ENCODE data around the gene FAM3B.

The FAM3B gene

DNA sequence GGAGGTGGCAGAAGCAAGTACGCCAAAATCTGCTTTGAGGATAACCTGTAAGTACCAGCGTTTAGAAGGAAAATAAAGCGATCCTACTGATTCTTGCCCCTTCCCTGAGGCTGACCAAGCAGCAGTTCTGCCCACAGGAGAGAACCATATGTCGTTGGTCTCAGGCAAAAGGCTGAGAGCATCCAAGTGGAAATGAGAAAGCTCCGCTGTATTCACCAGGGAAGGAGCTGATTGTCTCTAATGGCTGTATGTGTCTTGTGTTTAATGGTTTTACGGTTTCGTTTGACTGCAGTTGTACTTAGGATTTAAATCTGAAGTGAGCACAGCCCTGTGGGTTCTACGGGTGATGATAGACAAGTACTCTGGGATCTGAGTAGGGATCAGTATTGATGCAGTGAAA, 21.9 kb downstream of the FAM3B start:
- TF ChIP-seq, protein P1, sequence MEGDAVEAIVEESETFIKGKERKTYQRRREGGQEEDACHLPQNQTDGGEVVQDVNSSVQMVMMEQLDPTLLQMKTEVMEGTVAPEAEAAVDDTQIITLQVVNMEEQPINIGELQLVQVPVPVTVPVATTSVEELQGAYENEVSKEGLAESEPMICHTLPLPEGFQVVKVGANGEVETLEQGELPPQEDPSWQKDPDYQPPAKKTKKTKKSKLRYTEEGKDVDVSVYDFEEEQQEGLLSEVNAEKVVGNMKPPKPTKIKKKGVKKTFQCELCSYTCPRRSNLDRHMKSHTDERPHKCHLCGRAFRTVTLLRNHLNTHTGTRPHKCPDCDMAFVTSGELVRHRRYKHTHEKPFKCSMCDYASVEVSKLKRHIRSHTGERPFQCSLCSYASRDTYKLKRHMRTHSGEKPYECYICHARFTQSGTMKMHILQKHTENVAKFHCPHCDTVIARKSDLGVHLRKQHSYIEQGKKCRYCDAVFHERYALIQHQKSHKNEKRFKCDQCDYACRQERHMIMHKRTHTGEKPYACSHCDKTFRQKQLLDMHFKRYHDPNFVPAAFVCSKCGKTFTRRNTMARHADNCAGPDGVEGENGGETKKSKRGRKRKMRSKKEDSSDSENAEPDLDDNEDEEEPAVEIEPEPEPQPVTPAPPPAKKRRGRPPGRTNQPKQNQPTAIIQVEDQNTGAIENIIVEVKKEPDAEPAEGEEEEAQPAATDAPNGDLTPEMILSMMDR (IDR thresholded peaks at IDR 0.05; ENCODE audit: borderline replicate concordance, control extremely low read depth, extremely low read depth, insufficient read depth, missing control alignments): no peak
- DNase-seq (ENCODE audit: low spot score): no peak
- in situ Hi-C loops (cut with MboI; ENCODE audit: low sequenced_read_pairs, unreplicated experiment): no loop called here

DNA sequence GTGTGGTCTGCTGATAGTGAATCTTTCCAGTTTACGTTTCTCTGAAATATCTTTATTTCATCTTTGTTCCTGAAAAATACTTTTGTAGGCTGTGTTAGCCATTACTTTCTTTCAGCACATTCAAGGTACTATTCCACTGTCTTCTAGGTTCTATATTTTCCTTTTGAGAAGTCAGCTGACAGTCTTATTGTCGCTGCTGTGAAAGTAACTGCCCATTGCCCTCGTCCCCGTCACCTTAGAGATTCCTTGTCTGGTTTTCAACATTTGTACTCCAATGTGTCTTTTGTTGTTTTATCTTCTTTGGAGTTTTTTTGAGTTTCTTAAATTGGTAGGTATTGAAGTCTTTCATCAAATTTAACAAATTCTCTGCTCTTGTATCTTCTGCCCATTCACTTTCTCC, 25.4 kb downstream of the FAM3B start:
- in situ Hi-C loops (cut with MboI; ENCODE audit: low sequenced_read_pairs, unreplicated experiment): no loop called here
- TF ChIP-seq, protein P1 (IDR thresholded peaks at IDR 0.05; ENCODE audit: borderline replicate concordance, control extremely low read depth, extremely low read depth, insufficient read depth, missing control alignments): no peak
- DNase-seq (ENCODE audit: low spot score): peak; percentile 0

DNA sequence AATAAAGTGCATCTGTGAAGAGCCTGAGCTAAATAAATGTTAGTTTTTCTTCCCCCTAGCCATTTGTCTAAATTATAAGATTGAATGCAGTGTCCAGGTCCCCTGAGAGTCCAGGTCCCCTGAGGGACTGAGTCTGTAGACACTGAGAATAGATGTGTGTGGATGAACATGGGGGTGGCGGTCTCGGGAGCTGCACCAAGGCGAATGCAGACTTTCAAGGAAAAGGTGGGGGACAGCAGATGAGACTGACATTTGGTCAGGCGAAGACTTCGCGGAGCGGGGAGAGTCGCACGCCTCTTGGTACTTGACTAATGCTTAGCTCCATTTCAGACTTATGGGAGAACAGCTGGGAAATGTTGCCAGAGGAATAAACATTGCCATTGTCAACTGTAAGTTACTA, 27.5 kb downstream of the FAM3B start:
- DNase-seq (ENCODE audit: low spot score): peak; percentile 1
- TF ChIP-seq, protein P1 (IDR thresholded peaks at IDR 0.05; ENCODE audit: borderline replicate concordance, control extremely low read depth, extremely low read depth, insufficient read depth, missing control alignments): no peak
- in situ Hi-C loops (cut with MboI; ENCODE audit: low sequenced_read_pairs, unreplicated experiment): no loop called here

DNA sequence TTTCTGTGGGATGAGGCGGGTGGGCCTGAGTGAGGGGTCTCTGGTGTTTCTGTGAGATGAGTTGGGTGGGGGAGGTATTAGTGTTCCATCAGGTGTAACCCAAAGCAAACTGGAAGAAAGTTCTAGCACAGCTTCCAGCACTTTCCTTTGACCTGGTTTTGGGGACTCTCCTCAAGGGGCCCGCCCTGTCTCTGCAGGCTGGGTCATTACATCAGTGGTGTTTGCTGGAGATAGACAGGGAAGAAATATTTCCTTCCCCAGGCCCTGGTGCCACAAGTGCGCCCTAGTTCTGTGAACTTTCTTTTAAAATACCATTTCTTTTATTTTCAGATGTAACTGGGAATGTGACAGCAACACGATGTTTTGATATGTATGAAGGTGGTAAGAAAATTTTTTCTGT, 28.8 kb downstream of the FAM3B start:
- in situ Hi-C loops (cut with MboI; ENCODE audit: low sequenced_read_pairs, unreplicated experiment): no loop called here
- DNase-seq (ENCODE audit: low spot score): peak; percentile 9
- TF ChIP-seq, protein P1 (IDR thresholded peaks at IDR 0.05; ENCODE audit: borderline replicate concordance, control extremely low read depth, extremely low read depth, insufficient read depth, missing control alignments): no peak

DNA sequence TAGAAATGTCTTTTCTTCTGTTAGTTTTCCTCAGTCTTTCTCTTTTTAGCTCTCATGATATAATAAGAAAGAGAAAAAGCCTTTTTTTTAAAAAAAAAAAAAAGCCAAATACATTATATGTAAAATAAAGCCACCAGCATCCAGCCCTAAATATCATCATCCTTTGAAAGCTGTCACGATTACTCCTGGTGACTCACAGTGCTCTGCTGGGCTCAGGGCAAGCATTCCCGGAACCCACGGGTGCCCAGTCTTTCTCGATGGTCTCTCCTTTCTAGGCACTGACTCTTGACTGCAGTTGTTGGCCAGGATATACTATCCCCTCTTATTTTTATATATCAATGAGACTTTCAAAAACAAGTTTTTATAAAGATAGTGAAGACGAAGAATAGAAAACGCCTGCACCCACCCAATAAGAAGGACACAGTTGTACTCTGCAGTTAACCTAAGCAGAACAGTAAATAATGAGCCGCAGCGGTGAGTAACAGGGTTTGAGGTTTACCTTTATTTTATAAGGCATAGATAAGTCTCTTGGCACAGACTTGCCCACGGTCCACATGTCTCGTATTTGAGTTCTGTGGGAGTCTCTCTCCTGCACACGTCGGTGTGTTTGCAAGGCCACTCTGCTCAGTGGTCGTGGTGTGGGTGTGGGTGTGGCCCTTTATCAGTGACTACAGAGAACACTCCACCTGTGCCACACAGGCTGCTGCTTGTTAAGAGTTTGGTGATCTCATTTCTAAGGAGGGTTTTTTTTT, 29.5 kb downstream of the FAM3B start:
- peak; percentile 2 for DNase-seq (ENCODE audit: low spot score)
- in situ Hi-C loops (cut with MboI; ENCODE audit: low sequenced_read_pairs, unreplicated experiment): no loop called here
- TF ChIP-seq, protein P1 (IDR thresholded peaks at IDR 0.05; ENCODE audit: borderline replicate concordance, control extremely low read depth, extremely low read depth, insufficient read depth, missing control alignments): no peak

DNA sequence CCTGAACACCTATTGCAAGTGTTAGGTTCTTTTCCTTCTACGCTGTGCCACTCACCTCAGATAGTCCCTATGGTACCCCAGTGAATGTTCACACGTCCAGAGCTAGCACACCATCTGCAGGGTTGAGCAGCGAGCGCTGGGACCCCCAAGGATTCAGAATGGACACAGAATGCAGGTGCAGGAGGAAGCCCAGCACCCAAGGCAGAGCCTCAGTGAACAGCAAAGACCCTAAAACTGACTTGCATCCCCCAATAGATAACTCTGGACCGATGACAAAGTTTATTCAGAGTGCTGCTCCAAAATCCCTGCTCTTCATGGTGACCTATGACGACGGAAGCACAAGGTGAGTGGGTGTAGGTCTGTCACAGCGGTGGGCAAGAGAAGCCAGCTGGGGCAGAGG, 30.2 kb downstream of the FAM3B start:
- in situ Hi-C loops (cut with MboI; ENCODE audit: low sequenced_read_pairs, unreplicated experiment): no loop called here
- TF ChIP-seq, protein P1 (IDR thresholded peaks at IDR 0.05; ENCODE audit: borderline replicate concordance, control extremely low read depth, extremely low read depth, insufficient read depth, missing control alignments): no peak
- no peak for DNase-seq (ENCODE audit: low spot score)
